ENCODE data around the gene EPO. TPM values are rescaled to one million over a fixed set of nuclear protein-coding genes. Genes with fewer than 3 reads are reported as not detected.

The EPO gene
- total RNA-seq, 2 donors from 2014 or later = not detected

GRCh38 chr7:100683659-100684533 is 36.4 kb upstream of the EPO start:
- Histone ChIP-seq H3K9me3 (no peaks in the 10 kb centered on the region), H3K36me3 (peaks cover 82% of the 10 kb centered on the region), H3K4me1 (ENCODE audit: control insufficient read depth in 1 of 2, low read depth in 2 of 2) (no peaks in the 10 kb centered on the region), H3K27ac (no peak overlapping the region), H3K27me3 (replicated peaks; ENCODE audit: insufficient read depth) (no peaks in the 10 kb centered on the region), H3K4me3 (no peak overlapping the region)
- DNase-seq (ENCODE audit: low spot score) (no peak), ATAC-seq (ENCODE audit: insufficient number of reproducible peaks, low FRiP score, low read depth) (no peak)
- TF ChIP-seq, protein P1, sequence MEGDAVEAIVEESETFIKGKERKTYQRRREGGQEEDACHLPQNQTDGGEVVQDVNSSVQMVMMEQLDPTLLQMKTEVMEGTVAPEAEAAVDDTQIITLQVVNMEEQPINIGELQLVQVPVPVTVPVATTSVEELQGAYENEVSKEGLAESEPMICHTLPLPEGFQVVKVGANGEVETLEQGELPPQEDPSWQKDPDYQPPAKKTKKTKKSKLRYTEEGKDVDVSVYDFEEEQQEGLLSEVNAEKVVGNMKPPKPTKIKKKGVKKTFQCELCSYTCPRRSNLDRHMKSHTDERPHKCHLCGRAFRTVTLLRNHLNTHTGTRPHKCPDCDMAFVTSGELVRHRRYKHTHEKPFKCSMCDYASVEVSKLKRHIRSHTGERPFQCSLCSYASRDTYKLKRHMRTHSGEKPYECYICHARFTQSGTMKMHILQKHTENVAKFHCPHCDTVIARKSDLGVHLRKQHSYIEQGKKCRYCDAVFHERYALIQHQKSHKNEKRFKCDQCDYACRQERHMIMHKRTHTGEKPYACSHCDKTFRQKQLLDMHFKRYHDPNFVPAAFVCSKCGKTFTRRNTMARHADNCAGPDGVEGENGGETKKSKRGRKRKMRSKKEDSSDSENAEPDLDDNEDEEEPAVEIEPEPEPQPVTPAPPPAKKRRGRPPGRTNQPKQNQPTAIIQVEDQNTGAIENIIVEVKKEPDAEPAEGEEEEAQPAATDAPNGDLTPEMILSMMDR (IDR thresholded peaks at IDR 0.05) = no peak

- Histone ChIP-seq H3K27ac (no peak overlapping the region), H3K4me3 (no peak overlapping the region), H3K4me1 (ENCODE audit: control insufficient read depth in 1 of 2, low read depth in 2 of 2) (peaks cover 0 to 5% of the 10 kb centered on the region in 2 donors), H3K36me3 (peaks cover 76% of the 10 kb centered on the region), H3K9me3 (no peaks in the 10 kb centered on the region), H3K27me3 (replicated peaks; ENCODE audit: insufficient read depth) (no peaks in the 10 kb centered on the region)
- TF ChIP-seq, protein P1 (IDR thresholded peaks at IDR 0.05) = no peak
- DNase-seq (ENCODE audit: low spot score) (no peak), ATAC-seq (ENCODE audit: insufficient number of reproducible peaks, low FRiP score, low read depth) (no peak)
These were observed 35.7 kb upstream of the EPO start for GRCh38 chr7:100684534-100685042.

DNA sequence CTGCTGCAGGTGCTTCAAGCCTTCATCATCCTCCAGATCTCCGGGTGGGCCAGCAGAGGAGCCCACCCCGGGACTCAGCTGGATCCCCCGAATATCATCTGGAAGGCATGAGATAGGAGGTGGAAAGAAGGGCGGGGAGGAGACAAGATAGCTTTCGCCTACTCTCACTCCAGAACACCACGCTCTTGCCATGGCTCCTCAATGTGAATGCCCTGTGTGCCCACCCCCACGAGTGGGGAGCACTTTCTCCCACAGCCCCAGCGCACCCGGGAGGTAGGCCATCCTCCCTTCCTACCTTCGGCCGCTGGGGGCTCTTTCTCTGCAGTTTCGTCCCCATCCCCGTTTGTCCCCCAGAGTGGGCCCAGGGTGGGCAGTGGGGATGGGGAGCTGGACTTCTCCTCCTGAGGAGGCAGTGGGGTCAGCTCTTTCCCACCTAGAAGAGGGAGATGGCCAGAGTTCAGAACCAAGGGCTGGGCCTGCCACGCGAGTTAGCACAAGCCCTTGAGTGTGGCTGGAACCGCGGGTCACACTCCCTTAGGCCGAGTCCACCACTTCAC is 35.1 kb upstream of the EPO start:
- Histone ChIP-seq H3K36me3 (peaks cover 73% of the 10 kb centered on the region), H3K9me3 (no peaks in the 10 kb centered on the region), H3K4me3 (no peak overlapping the region), H3K27ac (no peak overlapping the region), H3K4me1 (ENCODE audit: control insufficient read depth in 1 of 2, low read depth in 2 of 2) (peaks cover 0 to 10% of the 10 kb centered on the region in 2 donors), H3K27me3 (replicated peaks; ENCODE audit: insufficient read depth) (no peaks in the 10 kb centered on the region)
- TF ChIP-seq, protein P1 (IDR thresholded peaks at IDR 0.05) = no peak
- ATAC-seq (ENCODE audit: insufficient number of reproducible peaks, low FRiP score, low read depth) = no peak
- no peak for DNase-seq (ENCODE audit: low spot score)

- H3K27ac ChIP-seq = no peak overlapping the region
- no peaks in the 10 kb centered on the region for H3K27me3 ChIP-seq (replicated peaks; ENCODE audit: insufficient read depth)
- peaks cover 68% of the 10 kb centered on the region for H3K36me3 ChIP-seq
- H3K4me3 ChIP-seq = no peak overlapping the region
- TF ChIP-seq, protein P1 (IDR thresholded peaks at IDR 0.05) = no peak
- no peak for ATAC-seq (ENCODE audit: insufficient number of reproducible peaks, low FRiP score, low read depth)
- no peak for DNase-seq (ENCODE audit: low spot score)
- H3K9me3 ChIP-seq = no peaks in the 10 kb centered on the region
- H3K4me1 ChIP-seq (ENCODE audit: control insufficient read depth in 1 of 2, low read depth in 2 of 2) = peaks cover under 1 to 16% of the 10 kb centered on the region in 2 donors
These were observed 34.6 kb upstream of the EPO start for GRCh38 chr7:100685631-100686145.

DNA sequence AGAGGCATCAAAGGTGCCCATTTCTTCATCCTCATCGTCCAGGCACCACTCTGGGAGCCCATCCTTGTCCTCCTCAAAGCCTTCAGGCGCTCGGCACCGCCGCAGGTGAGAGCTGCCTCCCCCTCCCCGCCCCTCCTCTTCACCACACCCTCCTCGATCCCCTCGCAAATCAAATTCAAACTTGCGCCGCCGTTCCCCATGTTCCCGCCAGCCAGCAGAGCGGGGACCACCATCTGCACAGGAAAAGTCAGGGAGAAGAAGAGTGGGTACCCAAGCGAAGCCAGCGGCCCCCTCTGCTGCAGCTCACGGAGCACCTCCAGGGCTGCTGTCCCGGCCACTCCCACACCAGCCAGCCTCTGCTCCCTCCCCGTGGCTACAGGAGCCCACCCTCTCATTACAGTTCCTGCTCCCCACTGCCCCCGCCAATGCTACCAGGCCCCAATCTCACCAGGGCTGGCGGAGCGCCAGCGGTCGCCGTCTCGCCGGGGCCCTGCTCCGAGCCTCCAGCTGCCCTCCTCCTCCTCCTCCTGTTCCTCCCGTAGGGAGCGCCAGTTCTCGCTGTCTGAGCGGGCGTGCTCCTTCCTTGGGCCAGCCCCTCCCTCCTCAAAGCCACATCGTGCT is 34.0 kb upstream of the EPO start:
- H3K9me3 ChIP-seq = no peaks in the 10 kb centered on the region
- ATAC-seq (ENCODE audit: insufficient number of reproducible peaks, low FRiP score, low read depth) = no peak
- H3K36me3 ChIP-seq = peaks cover 67% of the 10 kb centered on the region
- no peak overlapping the region for H3K4me3 ChIP-seq
- TF ChIP-seq, protein P1 (IDR thresholded peaks at IDR 0.05) = no peak
- peaks cover 7 to 22% of the 10 kb centered on the region in 2 donors for H3K4me1 ChIP-seq (ENCODE audit: control insufficient read depth in 1 of 2, low read depth in 2 of 2)
- no peak for DNase-seq (ENCODE audit: low spot score)
- no peak overlapping the region for H3K27ac ChIP-seq
- H3K27me3 ChIP-seq (replicated peaks; ENCODE audit: insufficient read depth) = no peaks in the 10 kb centered on the region

All from thoracic aorta (tissue), 2 donors.